OCI-LY7 (cell line): Measurements from ENCODE around the gene AGTRAP. TPM values are rescaled to one million over a fixed set of nuclear protein-coding genes. Genes with fewer than 3 reads are reported as not detected.

ENCODE experiments used
- BruUV-seq: library from RNA; stranded (reverse); fragments of 400-500 nt; replicated peaks from 2 replicates; lab custom pipeline; 2021; lab: Mats Ljungman, UMichigan
- CTCF ChIA-PET: fragments of 300-600 bp; sonication (Branson Sonifier 250); formaldehyde crosslinking; loops from one replicate; lab custom pipeline; 2022; ENCODE audit warnings: antibody characterized with exemption; ENCODE audit not compliant: unreplicated experiment; lab: Charles Lee
- POLR2A ChIA-PET: fragments of 300-600 bp; sonication (Branson Sonifier 250); formaldehyde crosslinking; loops from one replicate; lab custom pipeline; 2022; ENCODE audit warnings: antibody characterized with exemption; lab: Charles Lee
- DNase-seq: peaks from one replicate; pipeline ENCODE4 v3.0.0-alpha.2; 2015; ENCODE audit warnings: low spot score
- H2AFZ ChIP-seq: fragments of 200-600 bp; sonication (generic), shearing (Covaris generic); 2 replicates; pipeline ENCODE4 v1.6.1; 2014; ENCODE audit warnings: mild to moderate bottlenecking, antibody characterized with exemption, low read length, moderate library complexity
- H3K27ac ChIP-seq: fragments of 200-600 bp; sonication (generic); 2 replicates; pipeline ENCODE4 v1.5.1; 2014; ENCODE audit warnings: mixed run types, low read depth, mild to moderate bottlenecking, moderate library complexity, low read length, inconsistent platforms; ENCODE audit not compliant: poor library complexity, severe bottlenecking
- H3K36me3 ChIP-seq: fragments of 200-600 bp; sonication (generic); 2 replicates; pipeline ENCODE4 v1.6.1; 2014; ENCODE audit warnings: mild to moderate bottlenecking, antibody characterized with exemption, low read length, moderate library complexity, mixed read lengths; ENCODE audit not compliant: insufficient read depth
- H3K4me1 ChIP-seq: fragments of 200-600 bp; sonication (generic); 2 replicates; pipeline ENCODE4 v1.5.1; 2014; ENCODE audit warnings: mild to moderate bottlenecking, low read length; ENCODE audit not compliant: insufficient read depth, poor library complexity, severe bottlenecking
- H3K4me2 ChIP-seq: fragments of 200-600 bp; sonication (generic); 2 replicates; pipeline ENCODE4 v1.6.1; 2014; ENCODE audit warnings: mild to moderate bottlenecking, low read length
- H3K4me3 ChIP-seq: fragments of 200-600 bp; sonication (generic); 2 replicates; pipeline ENCODE4 v1.5.1; 2014; ENCODE audit warnings: mild to moderate bottlenecking, low read depth, low read length; ENCODE audit not compliant: poor library complexity, severe bottlenecking
- H3K79me2 ChIP-seq: fragments of 200-600 bp; sonication (generic); 2 replicates; pipeline ENCODE4 v1.6.1; 2016; ENCODE audit warnings: low read depth, mild to moderate bottlenecking, low read length, moderate library complexity, mixed read lengths; ENCODE audit not compliant: insufficient read depth
- H3K9me2 ChIP-seq: fragments of 200-600 bp; sonication (generic); 2 replicates; pipeline ENCODE4 v1.6.1; 2016; ENCODE audit warnings: mild to moderate bottlenecking, low read length, mixed read lengths; ENCODE audit not compliant: insufficient read depth
- H3K9me3 ChIP-seq: fragments of 200-600 bp; sonication (generic); 2 replicates; pipeline ENCODE4 v1.6.1; 2014; ENCODE audit warnings: mild to moderate bottlenecking, mixed run types, low read length, mixed read lengths
- H4K20me1 ChIP-seq: fragments of 200-600 bp; sonication (generic); 2 replicates; pipeline ENCODE4 v1.6.1; 2014; ENCODE audit warnings: mild to moderate bottlenecking, antibody characterized with exemption, low read length, moderate library complexity, mixed read lengths; ENCODE audit not compliant: insufficient read depth
- CTCF ChIP-seq: fragments of 200-600 bp; sonication (generic); conservative IDR thresholded peaks from 2 replicates; pipeline ENCODE4 v1.5.1; 2014; ENCODE audit warnings: mild to moderate bottlenecking, antibody characterized with exemption, low read length, moderate library complexity, mixed read lengths
- EZH2phosphoT487 ChIP-seq: fragments of 200-600 bp; sonication (generic); IDR thresholded peaks from 2 replicates; pipeline ENCODE4 v1.6.1; 2018; ENCODE audit warnings: low read depth, borderline replicate concordance, mild to moderate bottlenecking, mixed run types, antibody characterized with exemption, low read length, moderate library complexity, mixed read lengths
- intact Hi-C: fragments of 100-400 bp; cut with micrococcal nuclease; formaldehyde crosslinking; loops from one replicate; pipeline ENCODE4 v1.10.0; 2022; ENCODE audit not compliant: unreplicated experiment
- total RNA-seq, 2 experiments: library from RNA; depleted of rRNA in 1 of 2; stranded (reverse); fragments of >200 nt in 1 of 2; shearing (Covaris generic) in 1 of 2; gene quantifications; 2 replicates each; pipeline ENCODE4 v1.2.3, GENCODE V29; 2014 to 2022

Gene AGTRAP
- total RNA-seq, 2 experiments from 2014 or later = 36.1 to 40.0 TPM

DNA sequence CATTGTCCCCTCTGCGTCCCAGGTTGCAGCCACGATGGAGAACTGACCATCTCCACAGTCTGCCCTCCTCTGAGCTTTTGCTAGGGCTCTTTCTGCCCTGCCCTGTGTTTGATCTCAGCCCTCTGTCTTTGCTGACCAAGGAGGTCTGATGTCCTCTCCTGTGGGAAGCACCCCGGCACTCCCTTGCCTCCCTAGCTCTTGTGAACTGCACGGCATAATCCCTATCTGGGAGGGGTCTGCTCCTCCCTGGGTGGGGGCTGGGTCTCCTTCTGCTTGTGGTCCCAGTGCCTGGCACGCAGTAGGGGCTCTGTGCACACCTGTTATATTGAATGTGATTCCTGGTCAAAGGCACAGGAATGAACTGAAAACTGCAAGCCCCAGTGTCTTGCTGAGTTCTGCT lies 42.0 kb upstream of the AGTRAP start:
- no peaks in the 10 kb centered on the region for H4K20me1 ChIP-seq
- H3K4me3 ChIP-seq = no peak overlapping the region
- H3K9me2 ChIP-seq = no peaks in the 10 kb centered on the region
- CTCF ChIA-PET = no interaction called here
- BruUV-seq = no TSS peak
- no peaks in the 10 kb centered on the region for H3K9me3 ChIP-seq
- TF ChIP-seq EZH2phosphoT487 (no peak), CTCF (no peak)
- DNase-seq = no peak
- POLR2A ChIA-PET = interaction anchor here (1.2 kb wide), 1 partner anchor 12 kb away, joined by 5 read pairs; no protein-coding TSS in a partner anchor
- H3K4me2 ChIP-seq = no peak overlapping the region
- no peak overlapping the region for H3K27ac ChIP-seq
- H3K36me3 ChIP-seq = no peaks in the 10 kb centered on the region
- H3K4me1 ChIP-seq = no peaks in the 10 kb centered on the region
- H3K79me2 ChIP-seq = no peaks in the 10 kb centered on the region
- H2AFZ ChIP-seq = no peak overlapping the region
- intact Hi-C loops = loop anchor here (2.0 kb wide), 1 partner anchor 29 kb away; the partner anchor contains the start of gene FBXO6

DNA sequence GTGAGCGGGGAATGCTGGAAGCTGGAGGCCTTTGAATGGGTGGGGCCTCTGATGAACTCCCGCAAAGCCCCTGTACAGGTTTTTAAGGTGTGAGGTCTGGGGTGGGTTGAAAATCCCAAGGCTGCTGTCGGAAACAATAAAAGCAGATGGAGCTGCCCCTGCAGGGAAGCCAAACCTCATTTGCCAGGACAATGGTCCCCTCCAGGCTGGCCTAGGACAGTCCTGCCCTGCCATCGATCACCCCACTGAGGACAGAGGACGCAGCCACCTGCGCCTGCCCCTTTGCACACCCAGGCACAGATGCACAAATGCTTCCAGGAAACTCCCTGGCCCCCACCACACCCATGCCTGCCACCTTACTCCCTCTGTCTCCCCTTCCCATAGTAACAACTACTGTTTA lies 40.1 kb upstream of the AGTRAP start:
- Histone ChIP-seq H4K20me1 (no peaks in the 10 kb centered on the region), H3K4me1 (no peaks in the 10 kb centered on the region), H3K9me2 (no peaks in the 10 kb centered on the region), H3K4me3 (no peak overlapping the region), H3K9me3 (no peaks in the 10 kb centered on the region), H2AFZ (no peak overlapping the region), H3K27ac (no peak overlapping the region), H3K79me2 (no peaks in the 10 kb centered on the region), H3K36me3 (no peaks in the 10 kb centered on the region), H3K4me2 (no peak overlapping the region)
- intact Hi-C loops = loop anchor here (2.0 kb wide), 1 partner anchor 31 kb away; the partner anchor contains the start of gene FBXO6
- TF ChIP-seq EZH2phosphoT487 = no peak
- ChIA-PET CTCF (no interaction called here), POLR2A (interaction anchor here (0.6 kb wide), 1 partner anchor 39 kb away, joined by 5 read pairs; no protein-coding TSS in a partner anchor)
- no TSS peak for BruUV-seq
- no peak for DNase-seq

GRCh38 chr1:11697188-11697892 lies 38.6 kb upstream of the AGTRAP start:
- Histone ChIP-seq H3K79me2 (no peaks in the 10 kb centered on the region), H3K27ac (no peak overlapping the region), H3K36me3 (no peaks in the 10 kb centered on the region), H3K4me3 (no peak overlapping the region), H3K4me2 (no peak overlapping the region), H3K9me2 (no peaks in the 10 kb centered on the region), H4K20me1 (no peaks in the 10 kb centered on the region), H2AFZ (no peak overlapping the region), H3K4me1 (no peaks in the 10 kb centered on the region), H3K9me3 (no peaks in the 10 kb centered on the region)
- ChIA-PET POLR2A (interaction anchor here (0.6 kb wide), 1 partner anchor 22 kb away, joined by 3 read pairs; no protein-coding TSS in a partner anchor), CTCF (no interaction called here)
- no peak for TF ChIP-seq CTCF
- no peak for TF ChIP-seq EZH2phosphoT487
- no TSS peak for BruUV-seq
- intact Hi-C loops = no loop called here
- no peak for DNase-seq
